HG02943 (cell line): ENCODE data around the gene FIBCD1.
"Not testable (repeated sequence)": the region's sequence is repeated elsewhere in the genome, so short reads cannot be mapped to it uniquely, and the experiment has no call there.

ENCODE experiments used
- ATAC-seq: cut with Tn5 transposase; IDR thresholded peaks from one replicate; pipeline ENCODE4 v1.9.1; 2021; ENCODE audit warnings: mild to moderate bottlenecking, low read depth, moderate library complexity; ENCODE audit not compliant: unreplicated experiment

Gene FIBCD1

DNA sequence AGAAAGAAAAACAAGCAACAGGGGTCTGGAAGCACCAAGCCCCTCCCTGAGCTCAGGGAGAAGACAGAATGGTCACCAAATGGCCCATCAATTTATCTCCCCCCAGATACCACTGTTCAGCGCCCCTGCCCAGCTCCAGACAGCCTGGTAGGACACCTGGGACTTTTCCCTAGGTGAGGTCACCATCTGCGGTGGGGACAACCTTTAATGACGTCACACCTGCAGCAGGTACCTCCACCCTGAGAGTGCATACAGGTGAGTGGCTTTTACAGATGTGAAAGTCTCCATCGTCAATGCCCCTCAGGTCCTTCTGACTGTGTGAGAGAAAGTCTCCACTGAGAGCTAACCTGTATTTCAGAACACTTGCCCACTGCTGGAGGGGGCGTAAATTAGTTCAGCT, 35.6 kb upstream of the FIBCD1 start:
- ATAC-seq = no peak

DNA sequence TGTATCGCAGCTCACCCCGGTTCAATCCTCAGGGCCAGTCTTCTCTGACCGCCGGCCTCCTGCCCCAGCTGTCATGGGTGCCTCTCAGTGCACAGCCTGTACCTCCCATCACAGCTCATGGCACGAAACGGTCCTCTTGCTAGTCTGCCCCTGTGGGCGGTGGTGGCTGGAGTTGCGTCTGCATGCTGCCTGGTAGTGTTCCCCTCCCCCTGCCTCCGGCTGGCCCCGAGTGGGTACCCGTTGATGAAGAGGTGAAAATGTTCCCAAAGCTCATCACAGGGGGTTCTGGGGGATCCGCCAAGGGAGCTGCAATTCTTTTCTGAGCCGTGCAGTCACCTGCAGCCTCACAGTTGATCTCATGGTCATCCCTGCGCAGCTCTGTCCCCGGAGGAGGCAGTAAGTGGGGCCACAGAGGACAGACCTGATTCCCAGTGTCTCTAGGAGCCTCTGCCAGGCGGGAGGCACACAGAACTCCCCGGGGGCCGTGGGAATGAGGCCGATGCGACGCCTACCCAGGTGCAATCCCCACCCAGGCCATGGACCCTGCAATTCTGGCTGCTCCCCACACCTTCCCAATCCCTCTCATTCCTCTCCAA, 34.7 kb upstream of the FIBCD1 start:
- ATAC-seq = no peak

DNA sequence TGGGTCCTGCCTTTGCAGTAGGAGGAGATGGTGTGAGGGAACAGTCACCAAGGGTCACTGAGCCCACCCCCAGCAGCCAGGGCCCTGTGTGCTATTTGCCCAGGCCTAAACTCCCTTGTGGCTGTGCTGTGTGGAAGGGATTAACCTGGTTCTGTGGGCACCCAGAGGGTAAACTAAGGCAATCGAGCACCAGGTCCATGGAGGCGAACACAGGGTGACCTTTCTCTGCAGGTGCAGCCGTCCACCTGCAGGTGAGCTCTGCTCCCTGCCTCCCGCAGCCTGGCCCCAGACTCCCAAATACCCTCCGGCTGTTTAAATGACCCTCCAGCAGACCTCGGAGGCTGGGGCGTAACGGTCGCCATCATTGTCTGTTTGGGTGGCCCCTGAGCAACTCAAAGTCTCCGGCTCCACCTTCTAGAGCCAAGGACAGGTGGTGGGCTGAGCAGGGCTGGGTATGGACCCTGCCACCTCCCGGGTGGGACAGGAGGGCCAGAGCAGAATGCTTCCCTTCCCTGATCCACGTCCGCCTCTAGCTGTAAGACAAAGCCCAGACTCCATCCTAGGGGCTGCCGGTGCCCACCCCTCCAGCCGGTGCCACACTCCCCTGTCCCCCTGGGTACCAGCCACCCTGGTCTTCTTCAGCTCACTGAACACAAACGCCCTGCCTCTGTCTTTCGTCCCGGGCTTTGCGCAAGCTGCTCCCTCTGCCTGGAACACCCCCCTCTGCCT, 34.1 kb upstream of the FIBCD1 start:
- no peak for ATAC-seq

DNA sequence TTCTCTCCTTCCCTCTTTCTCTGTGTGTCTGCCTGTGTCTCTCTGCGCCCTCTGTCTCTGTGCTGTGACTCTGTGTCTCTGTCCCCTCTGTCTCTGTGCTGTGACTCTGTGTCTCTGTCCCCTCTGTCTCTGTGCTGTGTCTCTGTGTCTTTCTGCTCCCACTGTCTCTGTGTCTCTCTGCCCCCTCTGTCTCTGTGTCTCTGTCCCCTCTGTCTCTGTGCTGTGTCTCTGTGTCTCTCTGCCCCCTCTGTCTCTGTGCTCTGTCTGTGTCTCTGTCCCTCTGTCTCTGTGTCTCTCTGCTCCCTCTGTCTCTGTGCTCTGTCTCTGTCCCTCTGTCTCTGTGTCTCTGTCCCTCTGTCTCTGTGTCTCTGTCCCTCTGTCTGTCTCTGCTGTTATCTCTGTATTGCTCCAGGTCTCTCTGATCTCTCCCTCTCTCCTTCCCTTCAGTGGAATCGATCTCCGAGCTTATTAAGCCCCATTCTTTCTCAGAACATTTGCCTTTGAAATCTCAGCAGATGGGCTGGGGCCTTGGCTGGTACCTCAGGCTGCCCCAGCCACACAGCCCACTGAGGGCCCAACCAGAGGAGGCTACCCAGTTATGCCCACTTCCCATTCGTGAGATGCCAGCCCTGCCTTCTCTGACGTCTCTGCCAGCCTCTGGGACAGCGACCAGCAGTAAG, 33.4 kb upstream of the FIBCD1 start:
- no peak for ATAC-seq

DNA sequence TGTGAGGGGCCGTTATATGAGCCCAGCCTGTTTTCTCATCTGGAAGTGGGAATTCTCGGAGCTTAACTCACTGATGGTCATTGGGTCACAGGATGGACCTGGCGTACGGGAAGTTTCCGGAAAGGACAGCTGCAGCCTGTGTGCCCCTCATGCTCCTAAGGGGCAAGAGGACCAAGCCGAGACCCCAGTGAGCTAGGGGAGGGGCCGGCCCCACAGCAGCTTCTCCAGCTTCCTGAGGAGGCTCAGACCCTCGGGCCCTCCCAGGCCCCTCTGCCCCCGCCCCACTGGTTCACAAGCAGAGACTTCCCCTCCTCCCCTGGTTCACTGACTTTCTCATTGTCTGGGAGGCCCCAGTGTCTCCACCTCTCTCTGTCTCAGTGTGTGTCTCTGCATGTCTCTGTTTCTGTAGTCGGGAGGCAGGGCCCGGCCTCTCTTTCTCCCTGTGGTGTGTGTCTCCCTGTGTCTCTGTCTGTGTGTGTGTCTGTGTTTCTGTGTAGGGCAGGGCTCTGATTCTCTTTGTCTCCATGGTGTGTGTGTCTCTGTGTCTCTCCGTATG, 32.3 kb upstream of the FIBCD1 start:
- ATAC-seq = no peak

DNA sequence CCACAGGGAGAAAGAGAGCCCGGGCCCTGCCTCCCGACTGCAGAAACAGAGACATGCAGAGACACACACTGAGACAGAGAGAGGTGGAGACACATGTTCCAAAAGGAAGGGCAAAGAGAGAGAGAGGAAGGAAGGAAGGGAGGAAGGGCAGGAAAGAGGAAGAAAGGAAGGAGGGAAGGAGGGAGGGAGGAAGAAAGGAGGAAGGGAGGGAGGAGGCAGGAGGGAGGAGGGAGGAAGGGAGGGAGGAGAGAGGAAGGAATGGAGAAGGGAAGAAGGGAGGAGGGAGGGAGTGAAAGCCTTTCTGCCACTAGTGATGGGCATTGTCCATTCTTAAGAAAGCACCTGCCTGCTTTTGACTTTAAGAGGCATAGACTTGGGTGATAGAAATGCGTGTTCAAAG, 31.8 kb upstream of the FIBCD1 start:
- ATAC-seq = no peak

DNA sequence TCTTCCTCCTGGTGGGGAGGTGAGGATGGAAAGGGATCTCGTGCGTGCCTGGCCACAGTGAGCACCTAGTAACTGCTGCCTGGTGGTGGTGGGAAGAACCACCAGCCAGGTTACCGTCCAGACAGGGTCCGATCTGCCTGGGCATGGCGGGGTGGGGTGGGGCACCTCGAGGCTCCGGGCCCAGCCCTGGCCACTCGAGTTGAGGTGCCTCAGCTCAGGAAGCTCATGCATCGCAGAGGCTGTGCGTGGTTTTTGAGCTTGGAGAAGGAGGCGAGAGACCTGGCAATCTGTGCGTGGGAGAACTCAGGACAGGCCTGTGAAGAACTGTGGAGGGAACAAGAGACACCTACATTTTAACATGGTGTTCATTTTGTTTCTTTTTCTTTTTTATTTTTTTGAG, 31.0 kb upstream of the FIBCD1 start:
- no peak for ATAC-seq

DNA sequence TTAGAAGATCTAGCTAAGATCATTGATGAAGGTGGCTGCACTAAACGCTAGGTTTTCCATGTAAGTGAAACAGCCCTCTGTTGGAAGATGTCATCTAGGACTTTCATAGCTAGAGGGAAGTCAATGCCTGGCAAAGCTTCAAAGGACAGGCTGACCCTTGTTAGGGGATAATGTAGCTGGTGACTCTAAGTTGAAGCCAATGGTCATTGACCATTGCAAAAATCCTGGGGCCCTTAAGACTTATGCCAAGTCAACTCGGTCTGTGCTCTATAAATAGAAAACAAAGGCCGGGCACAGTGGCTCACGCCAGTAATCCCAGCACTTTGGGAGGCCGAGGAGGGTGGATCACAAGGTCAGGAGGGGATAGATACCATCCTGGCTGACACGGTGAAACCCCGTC, 26.6 kb upstream of the FIBCD1 start:
- ATAC-seq = no peak

DNA sequence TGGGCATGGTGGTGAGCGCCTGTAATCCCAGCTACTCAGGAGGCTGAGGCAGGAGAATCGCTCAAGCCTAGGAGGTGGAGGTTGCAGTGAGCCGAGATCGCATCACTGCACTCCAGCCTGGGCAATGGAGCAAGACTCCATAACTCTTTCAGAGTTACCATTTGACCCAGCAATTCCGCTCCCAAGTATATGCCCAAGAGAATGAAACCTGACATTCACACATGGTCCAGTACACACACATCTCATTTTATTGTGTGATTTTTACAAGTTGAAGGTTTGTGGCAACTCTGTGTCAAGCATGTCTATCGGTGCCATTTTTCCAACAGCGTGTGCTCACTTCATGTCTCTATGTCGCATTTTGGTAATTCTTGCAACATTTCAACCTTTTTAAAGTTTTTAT, 24.9 kb upstream of the FIBCD1 start:
- ATAC-seq = no peak

DNA sequence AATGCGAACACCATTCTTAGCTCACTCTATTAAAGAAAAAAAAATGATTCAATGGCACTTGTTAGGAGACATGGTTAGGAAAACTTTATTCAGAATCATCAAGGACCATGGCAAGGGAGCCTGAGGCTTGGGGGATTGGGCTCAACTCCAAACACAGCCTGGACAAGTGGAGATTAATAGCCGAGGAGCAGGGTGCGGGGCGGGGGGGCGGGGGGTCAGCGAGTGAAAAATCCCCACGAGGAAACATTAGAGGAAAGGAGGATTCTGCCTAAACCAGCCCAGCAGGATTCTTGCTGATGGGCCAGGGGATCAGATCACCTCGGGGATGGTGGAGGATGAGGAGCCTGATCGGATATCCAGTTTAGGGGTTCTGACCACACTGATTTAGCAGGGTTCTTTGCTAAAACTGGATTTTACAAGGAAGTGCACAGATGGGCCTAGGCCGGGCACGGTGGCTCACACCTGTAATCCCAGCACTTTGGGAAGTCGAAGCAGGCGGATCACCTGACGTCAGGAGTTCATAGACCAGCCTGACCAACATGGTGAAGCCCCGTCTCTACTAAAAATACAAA, 24.4 kb upstream of the FIBCD1 start:
- no peak for ATAC-seq

DNA sequence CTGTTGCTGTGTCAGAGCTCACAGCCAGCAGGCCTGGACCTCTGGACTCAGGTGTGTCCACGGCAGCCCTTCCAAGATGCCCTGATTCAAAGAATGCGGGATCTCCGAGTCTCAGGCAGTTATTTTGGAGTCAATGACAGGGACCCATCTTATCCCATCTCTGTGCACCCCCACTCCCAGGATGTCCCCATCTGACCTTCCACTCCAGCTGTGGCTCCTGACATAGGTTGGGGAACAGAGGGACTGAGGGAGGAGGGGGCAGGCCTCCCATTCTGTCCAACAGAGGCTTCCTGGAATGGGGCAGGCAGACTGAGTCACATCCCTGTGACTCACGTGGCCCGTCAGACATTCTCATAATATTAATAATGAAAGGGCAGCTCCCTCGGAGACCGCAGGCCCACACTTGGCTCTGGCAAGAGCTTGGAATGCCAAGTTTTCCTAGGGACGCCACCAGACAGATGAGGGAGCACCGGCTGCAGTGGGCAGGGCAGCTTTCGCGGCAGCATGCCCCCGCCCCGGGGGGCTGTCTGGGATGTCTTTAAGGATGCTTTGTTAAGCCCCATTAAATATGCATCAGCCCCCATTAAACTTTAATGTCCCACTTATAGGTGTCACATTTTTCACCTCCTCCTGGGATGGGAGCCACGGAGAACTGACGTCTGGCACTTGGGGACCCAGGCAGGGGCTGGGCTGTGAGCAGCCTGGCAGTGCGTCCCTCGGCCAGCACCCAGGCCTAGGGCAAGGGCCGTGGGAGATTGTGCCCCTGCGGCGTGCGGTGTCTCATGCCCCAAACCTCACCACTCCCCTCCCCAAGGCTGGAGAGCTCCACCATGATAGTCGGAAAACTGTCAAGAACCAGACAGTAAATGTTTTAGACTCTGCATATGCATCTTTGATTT, 23.6 kb upstream of the FIBCD1 start:
- no peak for ATAC-seq

DNA sequence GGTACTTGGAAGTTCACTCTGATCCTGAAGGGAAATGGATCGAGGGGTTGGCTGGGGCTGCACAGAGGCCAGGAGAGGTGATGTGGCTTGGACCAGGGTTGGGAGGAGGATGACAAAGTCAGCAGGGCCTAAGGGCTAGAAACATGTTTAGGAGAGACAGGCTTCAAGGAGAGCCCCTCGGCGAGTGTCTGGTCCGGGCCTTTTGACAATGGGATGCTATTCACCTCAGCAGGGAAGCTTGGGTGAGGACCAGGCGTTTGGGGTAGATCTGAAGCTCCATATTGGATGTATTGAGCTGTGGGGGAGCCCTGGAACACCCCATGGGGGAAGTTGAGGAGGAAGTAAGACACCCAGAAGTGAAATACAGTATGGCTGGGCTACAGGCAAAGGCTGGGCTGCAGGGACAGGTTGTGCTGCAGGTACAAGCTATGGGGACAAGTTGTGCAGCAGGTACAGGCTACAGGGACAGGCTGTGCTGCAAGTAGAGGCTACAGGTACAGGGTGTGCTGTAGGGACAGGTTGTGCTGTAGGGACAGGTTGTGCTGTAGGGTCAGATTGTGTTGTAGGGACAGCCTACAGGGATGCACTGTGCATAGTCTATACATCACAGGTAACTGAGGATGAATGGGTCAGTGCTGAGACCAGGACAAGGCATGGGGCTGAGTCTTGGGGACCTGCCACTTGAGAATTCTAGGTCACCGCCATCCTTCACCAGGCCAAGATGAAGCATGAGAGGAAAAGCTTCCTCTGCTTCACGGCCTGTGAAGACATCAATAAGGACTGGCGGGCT, 22.7 kb upstream of the FIBCD1 start:
- no peak for ATAC-seq

DNA sequence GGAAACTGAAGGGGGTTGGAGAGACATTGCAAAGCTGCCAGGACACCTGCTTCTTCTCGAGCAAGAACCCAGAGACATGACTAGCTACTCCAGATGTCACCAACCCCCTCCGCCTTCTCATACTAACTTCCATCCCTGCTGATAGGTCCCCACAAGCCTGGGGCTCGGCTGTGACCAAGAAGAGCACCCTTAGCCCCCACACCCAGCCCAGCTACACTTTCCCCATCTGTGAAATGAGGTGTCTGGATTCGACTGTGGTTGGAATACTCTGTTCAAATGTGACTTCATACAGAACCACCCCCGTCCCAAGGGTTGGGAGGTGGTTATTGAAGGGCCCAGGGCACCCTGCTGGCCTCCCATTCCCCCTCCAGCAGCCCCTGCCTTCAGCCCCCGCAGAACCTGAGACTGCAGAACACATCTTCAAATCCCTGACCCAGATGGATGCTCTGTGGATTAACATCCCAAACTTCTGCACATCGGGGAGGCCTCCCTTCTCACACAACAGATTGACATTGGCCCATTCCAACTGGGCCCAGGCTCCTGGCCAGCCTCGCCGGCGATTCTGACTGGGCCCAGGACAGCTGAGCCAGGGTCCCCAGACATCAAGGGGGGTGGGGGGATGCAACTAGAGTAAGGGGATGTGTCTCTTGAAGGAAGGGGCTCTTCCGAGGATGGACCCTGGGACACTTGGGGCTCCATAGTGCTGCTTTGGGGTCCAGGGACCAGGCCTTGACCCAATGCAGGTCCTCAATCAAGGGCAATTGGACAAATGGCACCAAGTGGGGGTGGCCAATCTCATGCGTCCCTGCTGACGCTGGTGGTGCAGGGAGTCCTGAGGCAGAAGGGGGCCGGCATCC, 21.7 kb upstream of the FIBCD1 start:
- no peak for ATAC-seq

DNA sequence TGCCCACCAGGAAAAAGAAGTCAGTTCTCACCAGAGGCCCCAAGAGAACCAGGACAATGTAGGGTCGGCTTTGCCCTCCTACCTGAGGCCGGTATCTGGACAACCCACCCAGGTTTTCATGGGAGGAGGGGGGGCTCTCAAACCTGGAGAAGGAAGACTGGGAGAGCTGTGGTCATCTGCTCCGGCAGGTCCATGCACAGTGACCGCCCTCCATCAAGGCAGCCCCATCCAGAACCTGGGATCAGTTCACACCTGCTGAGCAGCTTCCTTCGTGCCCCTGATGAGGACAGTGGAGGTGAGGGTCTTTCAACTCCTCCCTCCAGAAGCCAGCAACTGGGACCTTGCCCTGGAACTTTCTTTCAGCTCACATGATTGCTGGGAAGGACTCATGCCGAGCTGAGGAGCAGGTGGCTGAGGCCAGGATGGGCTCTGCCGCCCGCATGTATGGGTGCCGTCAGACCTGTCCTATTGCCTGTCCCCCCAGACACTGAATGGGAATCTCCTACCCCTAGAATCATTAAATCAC, 20.8 kb upstream of the FIBCD1 start:
- no peak for ATAC-seq

DNA sequence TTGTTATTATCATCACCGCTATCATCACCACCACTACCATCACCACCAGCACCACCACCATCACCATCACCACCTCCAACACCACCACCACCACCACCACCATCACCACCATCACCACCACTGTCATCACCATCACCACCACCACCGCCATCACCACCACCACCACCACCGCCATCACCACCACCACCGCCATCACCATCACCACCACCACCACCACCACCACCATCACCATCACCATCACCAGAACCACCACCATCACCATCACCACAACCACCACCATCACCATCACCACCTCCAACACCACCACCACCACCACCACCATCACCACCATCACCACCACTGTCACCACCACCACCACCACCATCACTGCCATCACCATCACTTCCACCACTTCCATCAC, 19.5 kb upstream of the FIBCD1 start:
- ATAC-seq = not testable (repeated sequence)

DNA sequence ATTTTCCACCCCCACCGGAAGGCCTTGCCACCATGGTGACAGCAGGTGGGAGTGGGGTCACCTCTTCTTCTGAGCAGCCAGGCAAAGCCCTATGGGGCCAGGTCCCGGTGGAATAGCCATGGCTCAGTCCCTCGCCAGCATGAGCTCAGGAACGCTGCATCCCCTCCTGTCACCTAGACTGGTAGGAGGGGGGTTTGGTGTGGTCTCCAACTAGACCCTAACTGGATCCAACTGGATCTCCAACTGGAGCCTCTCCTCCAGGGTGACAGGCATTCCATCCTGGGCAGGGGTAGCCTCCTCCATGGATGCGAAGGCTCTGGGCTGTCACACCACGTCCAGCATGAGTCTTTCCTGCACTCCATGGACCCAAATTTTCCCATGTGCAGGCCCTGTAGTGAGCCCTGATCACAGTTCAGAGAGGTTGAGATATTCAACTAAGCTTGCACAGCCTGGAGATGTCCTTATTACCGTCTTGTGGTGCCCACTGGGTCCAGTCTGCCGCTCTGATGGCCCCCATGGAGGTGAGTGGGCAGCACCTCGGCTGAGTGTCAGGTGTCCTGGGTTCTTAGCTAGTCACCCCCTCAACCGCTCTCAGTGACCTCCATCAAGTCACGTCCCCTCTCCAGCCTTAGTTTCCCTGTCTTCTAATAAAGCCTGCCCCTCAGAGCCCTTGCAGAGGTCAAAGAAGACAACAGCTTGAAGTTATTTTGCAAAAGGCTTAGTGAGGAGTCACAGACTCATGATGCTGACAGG, 18.6 kb upstream of the FIBCD1 start:
- no peak for ATAC-seq

DNA sequence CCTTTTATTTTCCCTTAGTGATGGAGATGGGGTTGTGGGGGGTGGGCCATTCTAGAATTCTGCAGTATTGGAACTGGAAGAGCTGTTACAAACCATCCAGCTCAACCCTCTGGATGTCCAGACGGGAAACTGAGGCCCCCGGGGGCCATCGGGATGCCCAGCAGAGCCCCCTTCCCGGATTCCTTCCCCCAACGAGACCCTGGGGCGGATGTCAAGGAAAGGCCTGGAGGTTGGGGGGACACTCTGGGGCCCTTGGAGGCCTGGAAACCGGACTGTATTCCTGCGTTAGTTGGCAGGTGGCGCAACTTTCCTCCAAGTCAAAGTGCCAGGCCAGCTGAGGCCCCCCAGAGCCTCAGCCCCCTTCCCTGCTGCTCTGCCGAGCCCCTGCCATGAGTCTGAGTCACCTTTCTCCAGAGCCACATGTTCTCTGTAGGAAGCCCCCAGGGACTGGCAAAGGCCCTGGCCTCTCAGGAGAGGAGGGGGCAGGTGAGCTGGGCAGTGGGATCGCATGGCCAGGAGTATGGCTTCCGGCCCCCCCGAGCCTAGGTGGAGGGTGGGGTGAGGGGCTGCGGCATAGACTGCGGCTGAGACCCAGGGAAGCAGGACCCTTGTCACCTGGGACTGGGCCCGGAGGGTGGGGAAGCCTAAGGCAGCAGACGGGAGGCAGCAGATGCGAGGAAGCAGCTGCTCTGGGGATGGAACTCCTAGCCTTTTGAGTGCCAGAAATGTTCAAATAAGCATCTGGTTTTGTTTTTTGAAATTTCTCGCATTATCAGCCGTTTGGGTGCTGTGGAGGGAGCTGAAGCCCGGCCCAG, 17.8 kb upstream of the FIBCD1 start:
- ATAC-seq = no peak
